Spinal cord (tissue), 10 donors: ENCODE data around the gene DDX25. TPM values are rescaled to one million over a fixed set of nuclear protein-coding genes. Genes with fewer than 3 reads are reported as not detected.

Source experiments
- DNase-seq, 6 donors: peaks; one replicate each; pipeline versions ENCODE4 v3.0.0 to v3.0.0-alpha.2; 2013 to 2015; ENCODE audit warnings: low spot score in 6 of 6, low read depth in 4 of 6
- H3K27ac ChIP-seq: one replicate; pipeline ENCODE4 v1.5.1; 2013; ENCODE audit warnings: low read depth, low read length, control low read depth
- H3K27me3 ChIP-seq: one replicate; pipeline ENCODE4 v1.6.1; 2013; ENCODE audit warnings: low read length; ENCODE audit not compliant: control insufficient read depth, insufficient read depth
- H3K36me3 ChIP-seq: one replicate; pipeline ENCODE4 v1.6.1; 2013; ENCODE audit warnings: low read length; ENCODE audit not compliant: control insufficient read depth, insufficient read depth
- H3K4me1 ChIP-seq: one replicate; pipeline ENCODE4 v1.6.1; 2013; ENCODE audit warnings: low read length; ENCODE audit not compliant: control insufficient read depth, insufficient read depth
- H3K4me3 ChIP-seq: one replicate; pipeline ENCODE4 v1.5.1; 2013; ENCODE audit warnings: low read depth, low read length, control low read depth
- H3K9me3 ChIP-seq: one replicate; pipeline ENCODE4 v1.6.1; 2013; ENCODE audit warnings: low read length; ENCODE audit not compliant: control insufficient read depth, insufficient read depth
- WGBS: methylation state at CpG from one replicate; pipeline ENCODE4 v1.1.5; 2013; ENCODE audit warnings: missing lambda C conversion rate; ENCODE audit not compliant: insufficient coverage; 5-methylcytosine and 5-hydroxymethylcytosine counted together
- polyA plus RNA-seq, 2 donors: library from polyadenylated mRNA; unstranded; fragments of 120-200 nt; gene quantifications; one replicate each; pipeline ENCODE4 v1.2.1, GENCODE V29; 2013; ENCODE audit not compliant: insufficient read length in 2 of 2
- total RNA-seq, 2 donors: library from RNA; depleted of rRNA in 1 of 2; stranded (reverse); fragments of 120-200 nt in 1 of 2; fragments of >200 nt in 1 of 2; gene quantifications; one replicate each; pipeline versions ENCODE4 v1.2.3 to v1.2.4, GENCODE V29; 2013 to 2014
- donor health status: healthy.

DDX25 gene
- total and polyA plus RNA-seq, 4 donors = 13.6 to 42.3 (median 26.8) TPM

DNA sequence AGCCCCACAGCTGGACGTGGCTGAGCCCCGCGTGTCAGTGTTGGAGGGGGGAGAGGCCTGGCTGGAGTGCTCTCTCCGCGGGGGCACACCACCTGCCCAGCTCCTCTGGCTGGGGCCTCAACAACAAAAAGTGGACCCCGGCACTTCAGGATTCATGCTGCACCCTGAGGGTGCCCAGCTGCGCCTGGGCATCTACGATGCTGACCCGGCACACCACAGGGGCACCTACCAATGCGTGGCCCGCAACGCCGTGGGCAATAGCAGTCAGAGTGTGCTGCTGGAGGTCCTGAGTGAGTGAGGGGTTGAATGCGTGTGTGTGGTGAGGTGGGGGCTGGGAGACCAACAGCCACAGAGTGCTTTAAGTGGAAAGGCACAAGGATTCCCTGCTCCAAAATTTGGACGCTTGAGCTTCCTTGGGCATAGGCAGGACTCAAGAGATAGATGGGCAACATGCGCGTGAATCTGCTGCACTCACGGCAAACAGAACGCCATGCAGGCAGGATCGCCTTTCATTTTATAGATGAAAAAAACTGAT lies 49.2 kb downstream of the DDX25 start:
- H3K27ac ChIP-seq = no peak overlapping the region
- peaks cover 30% of the 10 kb centered on the region for H3K36me3 ChIP-seq
- no peak overlapping the region for H3K4me3 ChIP-seq
- WGBS = 71% methylated on average over 18 of the region's 20 CpGs
- peaks cover 25% of the 10 kb centered on the region for H3K4me1 ChIP-seq
- DNase-seq = no peak
- H3K27me3 ChIP-seq = no peaks in the 10 kb centered on the region
- H3K9me3 ChIP-seq = no peaks in the 10 kb centered on the region

- Histone ChIP-seq H3K4me1 (peaks cover 25% of the 10 kb centered on the region), H3K27ac (no peak overlapping the region), H3K9me3 (no peaks in the 10 kb centered on the region), H3K4me3 (no peak overlapping the region), H3K27me3 (no peaks in the 10 kb centered on the region), H3K36me3 (peaks cover 30% of the 10 kb centered on the region)
- no peak for DNase-seq
- 94% methylated on average over 18 of the region's 21 CpGs for WGBS
These were observed 50.0 kb downstream of the DDX25 start for GRCh38 chr11:125954123-125954944.

GRCh38 chr11:125954945-125955640 lies 50.8 kb downstream of the DDX25 start:
- DNase-seq = no peak
- 95% methylated on average over 12 of the region's 15 CpGs for WGBS
- Histone ChIP-seq H3K27me3 (no peaks in the 10 kb centered on the region), H3K4me1 (peaks cover 25% of the 10 kb centered on the region), H3K9me3 (no peaks in the 10 kb centered on the region), H3K27ac (no peak overlapping the region), H3K4me3 (no peak overlapping the region), H3K36me3 (peaks cover 32% of the 10 kb centered on the region)

GRCh38 chr11:125955856-125956255 lies 51.5 kb downstream of the DDX25 start:
- no peaks in the 10 kb centered on the region for H3K27me3 ChIP-seq
- WGBS = 60% methylated on average over 1 of the region's 2 CpGs
- peaks cover 31% of the 10 kb centered on the region for H3K36me3 ChIP-seq
- no peak overlapping the region for H3K27ac ChIP-seq
- peaks cover 25% of the 10 kb centered on the region for H3K4me1 ChIP-seq
- no peak for DNase-seq
- H3K9me3 ChIP-seq = no peaks in the 10 kb centered on the region
- no peak overlapping the region for H3K4me3 ChIP-seq

DNA sequence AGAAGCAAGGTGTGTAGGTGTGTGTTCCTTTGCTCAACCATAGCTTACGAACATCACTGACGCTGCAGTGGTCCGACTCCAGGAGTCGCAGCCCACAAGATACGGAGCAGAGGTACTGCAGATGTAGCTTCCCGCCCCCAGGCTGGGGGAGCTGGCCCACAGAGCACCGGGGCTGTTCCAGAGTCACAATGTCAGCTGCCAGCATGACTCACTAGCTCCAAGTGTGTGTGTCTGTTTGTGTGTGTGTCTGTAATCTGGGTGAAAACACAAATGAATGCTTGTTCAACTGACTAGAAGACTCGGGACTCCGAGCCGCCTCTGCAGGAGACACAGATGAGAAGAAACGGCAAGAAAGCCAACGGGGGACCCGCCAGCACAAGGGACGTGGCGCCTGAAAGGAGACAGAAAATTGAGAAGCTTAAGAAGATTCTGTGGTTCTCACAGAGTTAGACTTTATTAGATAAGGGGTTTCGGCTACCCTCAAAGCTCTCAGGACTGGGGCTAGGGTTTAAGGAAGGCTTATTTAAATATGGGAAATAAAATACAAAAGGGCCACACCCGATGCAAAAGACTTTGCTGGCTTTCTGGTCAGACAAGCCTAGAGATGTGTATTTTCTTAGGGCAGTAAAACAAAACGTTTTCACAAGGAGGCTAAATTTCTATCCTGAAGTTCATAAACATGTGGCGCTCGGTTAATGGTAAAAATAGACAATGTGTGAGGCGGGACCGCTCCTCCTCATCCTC lies 52.3 kb downstream of the DDX25 start:
- Histone ChIP-seq H3K27me3 (no peaks in the 10 kb centered on the region), H3K4me1 (peaks cover 21% of the 10 kb centered on the region), H3K9me3 (no peaks in the 10 kb centered on the region), H3K27ac (no peak overlapping the region), H3K36me3 (peaks cover 28% of the 10 kb centered on the region), H3K4me3 (no peak overlapping the region)
- 88% methylated on average over 17 of the region's 22 CpGs for WGBS
- peak in 1 of 6 donors; percentile 20 for DNase-seq

- Histone ChIP-seq H3K4me1 (peaks cover 16% of the 10 kb centered on the region), H3K27me3 (no peaks in the 10 kb centered on the region), H3K4me3 (no peak overlapping the region), H3K9me3 (peaks cover 1% of the 10 kb centered on the region), H3K36me3 (peaks cover 25% of the 10 kb centered on the region), H3K27ac (no peak overlapping the region)
- DNase-seq = no peak
- WGBS = 92% methylated on average over 13 of the region's 14 CpGs
These were observed 53.5 kb downstream of the DDX25 start for GRCh38 chr11:125957618-125958332.

- no peak for DNase-seq
These were observed 54.6 kb downstream of the DDX25 start for GRCh38 chr11:125958872-125959400.

GRCh38 chr11:125959511-125959910 lies 55.2 kb downstream of the DDX25 start:
- WGBS = 96% methylated on average over 4 of the region's 6 CpGs
- Histone ChIP-seq H3K4me3 (no peak overlapping the region), H3K36me3 (peaks cover 17% of the 10 kb centered on the region), H3K27ac (no peak overlapping the region), H3K9me3 (peaks cover 6% of the 10 kb centered on the region), H3K4me1 (peaks cover 6% of the 10 kb centered on the region), H3K27me3 (no peaks in the 10 kb centered on the region)
- no peak for DNase-seq

More at GRCh38 chr11:125958872-125959400, 54.6 kb downstream of the DDX25 start:
- Histone ChIP-seq H3K27me3 (no peaks in the 10 kb centered on the region), H3K4me1 (peaks cover 6% of the 10 kb centered on the region), H3K36me3 (peaks cover 21% of the 10 kb centered on the region), H3K27ac (no peak overlapping the region), H3K9me3 (peaks cover 6% of the 10 kb centered on the region), H3K4me3 (no peak overlapping the region)
- WGBS = 100% methylated on average over 1 of the region's 4 CpGs

GRCh38 chr11:125959931-125960330 lies 55.6 kb downstream of the DDX25 start:
- 85% methylated on average over 6 of the region's 10 CpGs for WGBS
- H3K27me3 ChIP-seq = no peaks in the 10 kb centered on the region
- H3K36me3 ChIP-seq = peaks cover 15% of the 10 kb centered on the region
- H3K27ac ChIP-seq = no peak overlapping the region
- no peak overlapping the region for H3K4me3 ChIP-seq
- H3K9me3 ChIP-seq = peaks cover 6% of the 10 kb centered on the region
- H3K4me1 ChIP-seq = peaks cover 6% of the 10 kb centered on the region
- DNase-seq = no peak
